NCI-H748 (cell line): ENCODE measurements around the gene OR2C3.
"Not testable (repeated sequence)": the region's sequence is repeated elsewhere in the genome, so short reads cannot be mapped to it uniquely, and the experiment has no call there.

Source experiments
- DNase-seq: peaks from one replicate; lab custom pipeline; 2025; ENCODE audit not compliant: unreplicated experiment; lab: John Stamatoyannopoulos, UW

OR2C3 gene

DNA sequence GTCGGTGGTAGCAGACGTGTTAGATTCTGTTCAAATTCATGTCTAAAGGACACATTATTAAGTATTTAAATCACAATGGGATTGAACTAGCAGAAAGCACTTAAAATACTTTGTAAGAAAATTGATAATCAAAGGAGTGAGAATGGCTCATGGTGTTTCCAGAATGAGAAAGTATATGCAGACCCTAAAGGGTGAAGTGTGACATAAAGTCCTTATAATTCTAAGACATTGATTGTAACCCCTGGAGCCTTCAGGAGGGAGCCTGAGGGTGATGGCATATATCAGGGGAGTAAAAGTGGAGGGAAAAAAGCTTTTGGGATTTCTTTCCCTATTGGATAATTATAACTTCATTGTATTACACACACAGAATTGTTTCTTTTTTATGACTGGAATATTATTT, at the start of gene OR2C3:
Gene OR2C3, minus strand, starts transcription at position 101 of the 400 bp plus-strand sequence. CDS start 3,929 bp downstream, outside the sequence.
- no peak for DNase-seq

- DNase-seq: no peak
Observed at GRCh38 chr1:247578946-247579460, 42.8 kb upstream of the OR2C3 start.

DNA sequence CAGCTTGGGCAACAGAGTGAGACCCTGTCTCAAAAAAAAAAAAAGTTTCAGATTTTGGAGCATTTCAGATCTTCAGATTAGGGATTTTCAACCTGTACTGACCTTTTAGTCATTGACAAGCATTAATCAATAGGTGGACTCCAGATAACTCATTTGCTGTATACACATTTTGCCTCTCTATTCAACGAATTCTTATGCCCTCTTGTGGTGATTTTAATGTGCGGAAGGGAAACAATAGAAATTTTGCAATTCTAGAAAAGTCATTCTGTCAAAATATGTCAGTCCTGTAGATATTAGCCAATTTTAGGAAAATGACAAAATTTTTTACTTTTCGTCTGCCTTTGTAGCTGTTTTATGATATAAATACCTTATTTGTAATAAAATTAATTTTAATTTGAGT, 40.3 kb upstream of the OR2C3 start:
- DNase-seq: peak; percentile 39

GRCh38 chr1:247574664-247575063, 38.4 kb upstream of the OR2C3 start:
- DNase-seq: no peak

DNA sequence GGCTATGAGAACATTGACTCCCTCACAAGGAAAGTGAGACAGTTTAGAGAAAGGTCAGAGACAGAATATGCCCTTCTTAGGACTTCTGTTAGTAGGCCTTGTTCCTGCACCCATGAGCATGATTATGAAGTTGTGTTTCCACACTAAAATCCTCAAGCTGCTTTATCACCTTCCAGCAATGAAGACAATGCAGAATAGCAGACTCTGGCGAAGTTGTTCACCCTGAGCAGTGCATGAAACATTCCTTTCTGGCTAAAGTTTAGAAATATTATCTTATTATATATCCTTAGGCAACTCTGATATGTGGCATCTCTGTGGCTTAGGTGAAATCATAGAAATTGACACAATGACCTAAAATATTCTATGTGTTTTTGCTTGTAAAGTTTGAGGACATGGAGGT, 38.0 kb upstream of the OR2C3 start:
- no peak for DNase-seq

DNA sequence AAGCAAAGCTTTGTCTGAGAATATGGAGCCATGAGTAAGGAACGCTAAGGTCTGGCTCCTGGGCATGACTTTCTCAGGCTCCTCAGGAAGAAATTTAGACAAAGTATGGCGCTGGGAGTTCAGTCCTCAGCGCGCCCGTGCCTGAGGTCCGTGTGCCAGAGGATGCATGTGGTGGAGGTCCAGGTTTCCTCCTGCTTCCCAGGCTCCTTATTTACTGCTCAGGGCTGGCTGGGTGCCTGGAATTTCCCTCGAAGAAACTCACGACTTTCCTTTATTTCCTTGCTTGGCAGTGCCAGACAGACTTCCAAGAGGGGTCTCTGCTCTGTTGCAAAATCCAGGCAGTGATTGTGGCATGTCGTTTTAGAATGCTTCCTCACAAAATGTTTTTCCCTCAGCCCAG, 26.0 kb upstream of the OR2C3 start:
- no peak for DNase-seq

DNA sequence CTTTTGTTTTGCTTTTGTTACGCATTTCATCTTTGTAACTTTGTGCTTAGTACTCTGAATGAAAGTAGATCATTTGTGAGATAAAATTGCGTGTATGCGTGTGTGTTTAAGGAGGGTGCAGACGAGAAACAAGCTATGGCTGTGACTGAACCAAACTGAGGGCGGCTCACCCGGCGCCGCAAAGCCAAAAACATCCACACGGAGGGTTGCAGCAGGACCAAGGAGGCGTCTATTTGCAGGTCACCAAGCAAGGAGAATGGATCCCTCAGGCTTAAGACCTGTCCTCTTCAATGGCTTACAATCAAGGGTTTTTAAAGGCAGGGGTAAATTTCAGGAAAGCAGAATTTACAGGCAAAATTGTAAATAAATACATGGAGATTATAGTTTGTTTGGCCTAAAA, 25.5 kb upstream of the OR2C3 start:
- DNase-seq: no peak

- DNase-seq: no peak
Observed at GRCh38 chr1:247557926-247558674, 21.9 kb upstream of the OR2C3 start.

GRCh38 chr1:247552231-247552630, 16.0 kb upstream of the OR2C3 start:
- DNase-seq: no peak

- no peak for DNase-seq
Observed at GRCh38 chr1:247551721-247552120, 15.5 kb upstream of the OR2C3 start.

DNA sequence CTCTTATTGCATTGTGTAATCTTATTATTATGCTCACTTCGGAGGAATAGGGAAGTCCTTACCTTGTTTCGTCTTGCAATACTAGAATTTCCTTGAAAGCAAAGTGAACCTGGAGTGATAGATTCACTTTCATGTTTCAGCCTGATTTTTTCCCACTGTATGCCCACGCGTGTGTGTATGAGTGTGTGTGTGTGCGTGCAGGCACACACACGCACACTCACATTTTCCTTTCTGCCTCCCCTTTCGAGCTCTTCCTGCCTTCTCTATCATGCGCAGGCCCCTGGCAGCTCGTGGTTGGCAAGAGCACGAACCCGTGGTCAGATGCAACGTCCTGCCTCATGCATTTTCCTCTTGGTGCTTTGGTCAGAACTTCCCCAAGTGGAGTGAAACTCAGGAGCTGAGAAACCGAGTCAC, 12.5 kb upstream of the OR2C3 start, which contains the start of gene GCSAML:
Gene GCSAML, plus strand, starts transcription at position 366 of the 414 bp plus-strand sequence. CDS start 58 bp downstream, outside the sequence.
- DNase-seq: no peak

- no peak for DNase-seq
Observed at GRCh38 chr1:247548092-247548491, 11.9 kb upstream of the OR2C3 start.

- DNase-seq: no peak
Observed at GRCh38 chr1:247542811-247543210, 6.6 kb upstream of the OR2C3 start.

GRCh38 chr1:247540581-247540980, 4.3 kb upstream of the OR2C3 start:
- DNase-seq: no peak

GRCh38 chr1:247539215-247539614, 3.0 kb upstream of the OR2C3 start:
- DNase-seq: no peak

- DNase-seq: no peak
Observed at GRCh38 chr1:247538561-247538960, 2.3 kb upstream of the OR2C3 start.

DNA sequence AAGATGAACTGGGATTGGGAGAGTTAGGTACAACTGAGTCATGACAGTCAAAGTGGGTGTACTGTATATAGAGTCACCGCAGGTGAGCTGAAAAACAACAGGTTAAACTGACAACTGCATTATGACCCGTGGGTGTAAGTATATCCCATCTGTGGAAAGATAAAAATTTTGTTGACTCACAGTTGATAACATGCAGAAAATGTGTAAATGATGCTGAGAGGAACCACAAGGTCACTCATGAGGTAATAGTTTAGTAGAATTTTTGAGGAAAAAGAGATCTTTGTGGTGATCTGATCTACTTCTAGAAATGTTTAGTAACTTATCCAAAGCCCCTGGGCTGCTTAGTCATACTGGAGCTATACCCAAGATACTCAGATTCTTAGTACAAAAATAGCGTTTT, 838 bp downstream of the OR2C3 start:
- DNase-seq: no peak

DNA sequence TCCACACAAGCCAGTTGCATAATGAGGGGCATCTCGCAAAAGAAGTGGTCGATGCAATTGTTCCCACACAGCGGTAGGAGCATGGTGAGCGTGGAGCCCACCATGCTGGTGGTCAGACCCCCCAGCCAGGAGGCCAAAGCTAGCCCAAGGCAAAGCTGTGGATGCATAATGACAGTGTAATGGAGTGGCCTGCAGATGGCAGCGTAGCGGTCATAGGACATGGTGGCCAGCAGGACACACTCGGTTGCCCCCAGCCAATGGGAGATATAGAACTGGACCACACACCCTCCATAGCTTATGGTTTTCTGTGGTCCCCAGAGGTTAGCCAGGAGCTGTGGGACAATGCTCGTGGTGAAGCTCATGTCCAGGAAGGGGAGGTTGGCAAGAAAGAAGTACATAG, 4.3 kb downstream of the OR2C3 start:
- no peak for DNase-seq

GRCh38 chr1:247530785-247531184, 5.5 kb downstream of the OR2C3 start:
- DNase-seq: no peak

- no peak for DNase-seq
Observed at GRCh38 chr1:247529771-247530355, 6.4 kb downstream of the OR2C3 start.

GRCh38 chr1:247528812-247529474, 7.3 kb downstream of the OR2C3 start:
- peak; percentile 28 for DNase-seq

- not testable (repeated sequence) for DNase-seq
Observed at GRCh38 chr1:247521886-247522285, 14.4 kb downstream of the OR2C3 start.
